ENCODE measurements around the gene CALML5.

Gene CALML5

GRCh38 chr10:5518143-5518542 is 18.8 kb upstream of the CALML5 start:
- Histone ChIP-seq H3K4me2 (ENCODE audit: insufficient read depth, low read length) (no peak overlapping the region), H3K4me3 (ENCODE audit: low read depth in 1 of 2, low read length in 2 of 2) (no peak overlapping the region)

GRCh38 chr10:5517546-5517945 is 18.2 kb upstream of the CALML5 start:
- H4K20me1 ChIP-seq (ENCODE audit: insufficient read depth, low read length) = no peaks in the 10 kb centered on the region
- no peak overlapping the region for H3K4me2 ChIP-seq (ENCODE audit: insufficient read depth, low read length)
- no peaks in the 10 kb centered on the region for H3K4me1 ChIP-seq (ENCODE audit: insufficient read depth, low read length)
- no peak overlapping the region for H3K9ac ChIP-seq (ENCODE audit: low read depth, low read length)
- ATAC-seq (ENCODE audit: insufficient read depth, low read depth) (no peak), DNase-seq (no peak)
- H3K9me3 ChIP-seq (ENCODE audit: insufficient read depth, low read length, severe bottlenecking) = no peaks in the 10 kb centered on the region
- no peaks in the 10 kb centered on the region for H3K36me3 ChIP-seq (ENCODE audit: insufficient read depth, low read length)
- no peak overlapping the region for H2AFZ ChIP-seq (ENCODE audit: low read depth, low read length)
- no peak overlapping the region for H3K4me3 ChIP-seq (ENCODE audit: low read depth in 1 of 2, low read length in 2 of 2)
- TF ChIP-seq CTCF (IDR thresholded peaks at IDR 0.05; ENCODE audit: borderline replicate concordance, extremely low read depth, low read length, poor library complexity, severe bottlenecking) = no peak
- TF ChIP-seq EZH2 (IDR thresholded peaks at IDR 0.05; ENCODE audit: borderline replicate concordance, low read depth, low read length, severe bottlenecking) = no peak
- H3K79me2 ChIP-seq (ENCODE audit: insufficient read depth, low read length) = no peaks in the 10 kb centered on the region
- peaks cover 20% of the 10 kb centered on the region for H3K27me3 ChIP-seq (ENCODE audit: insufficient read depth, low read length, poor library complexity)
- no peak overlapping the region for H3K27ac ChIP-seq (ENCODE audit: low read length)

More at GRCh38 chr10:5518143-5518542, 18.8 kb upstream of the CALML5 start:
- Histone ChIP-seq H3K9ac (ENCODE audit: low read depth, low read length) (no peak overlapping the region), H3K27ac (ENCODE audit: low read length) (no peak overlapping the region), H2AFZ (ENCODE audit: low read depth, low read length) (no peak overlapping the region), H3K79me2 (ENCODE audit: insufficient read depth, low read length) (no peaks in the 10 kb centered on the region), H3K27me3 (ENCODE audit: insufficient read depth, low read length, poor library complexity) (peaks cover 20% of the 10 kb centered on the region), H4K20me1 (ENCODE audit: insufficient read depth, low read length) (no peaks in the 10 kb centered on the region), H3K36me3 (ENCODE audit: insufficient read depth, low read length) (no peaks in the 10 kb centered on the region), H3K9me3 (ENCODE audit: insufficient read depth, low read length, severe bottlenecking) (no peaks in the 10 kb centered on the region), H3K4me1 (ENCODE audit: insufficient read depth, low read length) (no peaks in the 10 kb centered on the region)
- ATAC-seq (ENCODE audit: insufficient read depth, low read depth) (no peak), DNase-seq (no peak)
- TF ChIP-seq CTCF (IDR thresholded peaks at IDR 0.05; ENCODE audit: borderline replicate concordance, extremely low read depth, low read length, poor library complexity, severe bottlenecking) (no peak), EZH2 (IDR thresholded peaks at IDR 0.05; ENCODE audit: borderline replicate concordance, low read depth, low read length, severe bottlenecking) (no peak)

- Histone ChIP-seq H3K9ac (ENCODE audit: low read depth, low read length) (no peak overlapping the region), H3K27ac (ENCODE audit: low read length) (no peak overlapping the region), H3K9me3 (ENCODE audit: insufficient read depth, low read length, severe bottlenecking) (no peaks in the 10 kb centered on the region), H3K4me1 (ENCODE audit: insufficient read depth, low read length) (no peaks in the 10 kb centered on the region), H4K20me1 (ENCODE audit: insufficient read depth, low read length) (no peaks in the 10 kb centered on the region), H3K4me2 (ENCODE audit: insufficient read depth, low read length) (no peak overlapping the region), H3K27me3 (ENCODE audit: insufficient read depth, low read length, poor library complexity) (peaks cover 20% of the 10 kb centered on the region), H3K4me3 (ENCODE audit: low read depth in 1 of 2, low read length in 2 of 2) (no peak overlapping the region), H3K79me2 (ENCODE audit: insufficient read depth, low read length) (no peaks in the 10 kb centered on the region), H3K36me3 (ENCODE audit: insufficient read depth, low read length) (no peaks in the 10 kb centered on the region), H2AFZ (ENCODE audit: low read depth, low read length) (no peak overlapping the region)
- no peak for ATAC-seq (ENCODE audit: insufficient read depth, low read depth)
- no peak for TF ChIP-seq EZH2 (IDR thresholded peaks at IDR 0.05; ENCODE audit: borderline replicate concordance, low read depth, low read length, severe bottlenecking)
- TF ChIP-seq CTCF (IDR thresholded peaks at IDR 0.05; ENCODE audit: borderline replicate concordance, extremely low read depth, low read length, poor library complexity, severe bottlenecking) = no peak
- DNase-seq = no peak
Measured at GRCh38 chr10:5515948-5516761, 16.8 kb upstream of the CALML5 start.

Measured in DND-41 (cell line).